DOHH2 (cell line): ENCODE data around the gene DCPS.

Experiments used
- EZH2phosphoT487 ChIP-seq: fragments of 200-600 bp; sonication (generic); IDR thresholded peaks from 2 replicates; pipeline ENCODE4 v1.6.1; 2017; ENCODE audit warnings: borderline replicate concordance, mild to moderate bottlenecking, antibody characterized with exemption, low read length, moderate library complexity, mixed read lengths
- TF ChIP-seq, protein P1 (sequence below): fragments of 200-600 bp; sonication (generic); IDR thresholded peaks from one replicate; pipeline ENCODE4 v1.5.1; 2014; ENCODE audit warnings: antibody characterized with exemption, mild to moderate bottlenecking, low read depth, low read length; ENCODE audit not compliant: poor library complexity, severe bottlenecking

DNA sequence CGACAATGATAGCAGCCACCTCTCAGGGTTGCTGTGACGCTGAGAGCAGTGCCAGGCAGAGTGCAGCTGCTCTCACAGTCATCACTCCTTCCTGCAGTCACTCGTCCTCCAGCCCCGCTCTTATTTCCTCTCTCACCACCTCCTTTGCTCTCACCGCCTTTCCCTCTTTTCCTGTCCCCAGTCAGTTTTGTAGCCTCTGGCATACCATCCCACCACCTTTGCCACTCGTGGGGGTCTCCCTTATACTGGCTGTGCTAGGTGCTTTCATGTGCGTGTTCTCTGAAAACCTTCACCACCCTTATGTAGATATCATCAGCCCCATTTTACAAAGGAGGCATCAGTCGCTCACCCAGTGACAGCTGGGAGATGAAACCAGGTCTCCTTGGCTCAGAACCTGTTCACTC is 32.3 kb downstream of the DCPS start:
- TF ChIP-seq, protein P1, sequence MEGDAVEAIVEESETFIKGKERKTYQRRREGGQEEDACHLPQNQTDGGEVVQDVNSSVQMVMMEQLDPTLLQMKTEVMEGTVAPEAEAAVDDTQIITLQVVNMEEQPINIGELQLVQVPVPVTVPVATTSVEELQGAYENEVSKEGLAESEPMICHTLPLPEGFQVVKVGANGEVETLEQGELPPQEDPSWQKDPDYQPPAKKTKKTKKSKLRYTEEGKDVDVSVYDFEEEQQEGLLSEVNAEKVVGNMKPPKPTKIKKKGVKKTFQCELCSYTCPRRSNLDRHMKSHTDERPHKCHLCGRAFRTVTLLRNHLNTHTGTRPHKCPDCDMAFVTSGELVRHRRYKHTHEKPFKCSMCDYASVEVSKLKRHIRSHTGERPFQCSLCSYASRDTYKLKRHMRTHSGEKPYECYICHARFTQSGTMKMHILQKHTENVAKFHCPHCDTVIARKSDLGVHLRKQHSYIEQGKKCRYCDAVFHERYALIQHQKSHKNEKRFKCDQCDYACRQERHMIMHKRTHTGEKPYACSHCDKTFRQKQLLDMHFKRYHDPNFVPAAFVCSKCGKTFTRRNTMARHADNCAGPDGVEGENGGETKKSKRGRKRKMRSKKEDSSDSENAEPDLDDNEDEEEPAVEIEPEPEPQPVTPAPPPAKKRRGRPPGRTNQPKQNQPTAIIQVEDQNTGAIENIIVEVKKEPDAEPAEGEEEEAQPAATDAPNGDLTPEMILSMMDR = no peak
- no peak for TF ChIP-seq EZH2phosphoT487
